ENCODE measurements around the gene SOD1.
"Not testable (repeated sequence)": the region's sequence is repeated elsewhere in the genome, so short reads cannot be mapped to it uniquely, and the experiment has no call there.

Gene SOD1

DNA sequence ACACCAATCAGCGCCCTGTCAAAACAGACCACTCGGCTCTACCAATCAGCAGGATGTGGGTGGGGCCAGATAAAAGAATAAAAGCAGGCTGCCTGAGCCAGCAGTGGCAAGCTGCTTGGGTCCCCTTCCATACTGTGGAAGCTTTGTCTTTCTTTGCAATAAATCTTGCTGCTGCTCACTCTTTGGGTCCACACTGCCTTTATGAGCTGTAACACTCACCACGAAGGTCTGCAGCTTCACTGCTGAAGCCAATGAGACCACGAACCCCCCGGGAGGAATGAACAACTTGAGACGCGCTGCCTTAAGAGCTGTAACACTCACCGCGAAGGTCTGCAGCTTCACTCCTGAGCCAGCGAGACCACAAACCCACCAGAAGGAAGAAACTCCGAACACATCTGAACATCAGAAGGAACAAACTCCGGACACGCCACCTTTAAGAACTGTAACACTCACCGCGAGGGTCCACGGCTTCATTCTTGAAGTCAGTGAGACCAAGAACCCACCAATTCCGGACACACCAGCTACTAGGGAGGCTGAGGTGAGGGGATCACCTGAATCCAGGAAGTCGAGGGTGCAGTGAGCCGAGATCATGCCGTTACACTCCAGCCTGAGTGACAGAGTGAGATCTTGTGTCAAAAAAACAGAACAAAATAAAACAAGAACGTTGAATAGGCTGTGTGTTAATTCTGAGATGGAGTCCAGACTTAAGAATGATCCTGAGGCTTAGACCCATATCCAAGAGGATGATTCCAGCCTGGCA, 4.5 kb upstream of the SOD1 start:
- peak in 2 of 3 donors; percentile 52 to 68 for DNase-seq
- H3K9me3 ChIP-seq (ENCODE audit: control extremely low read depth in 1 of 5, control insufficient read depth in 4 of 5, insufficient read depth in 2 of 5, low read depth in 1 of 5, low read length in 4 of 5); H3K36me3 ChIP-seq (ENCODE audit: control insufficient read depth in 4 of 4, insufficient read depth in 4 of 4, low read length in 3 of 4); H3K27me3 ChIP-seq (replicated peaks in 2 of 5; ENCODE audit: control insufficient read depth in 4 of 5, insufficient read depth in 5 of 5, low read length in 4 of 5); POLR2A ChIA-PET; H3K27ac ChIP-seq (ENCODE audit: insufficient read depth in 1 of 2, low read depth in 1 of 2, low read length in 2 of 2, poor library complexity in 1 of 2, severe bottlenecking in 2 of 2): not testable (repeated sequence)
- H3K4me1 ChIP-seq (ENCODE audit: control extremely low read depth in 1 of 4, control insufficient read depth in 4 of 4, insufficient read depth in 4 of 4, low read length in 3 of 4) = peaks cover 5 to 11% (median 7%) of the 10 kb centered on the region in 4 experiments
- H3K4me3 ChIP-seq (ENCODE audit: control insufficient read depth in 1 of 7, extremely low read depth in 1 of 7, insufficient read depth in 4 of 7, low read depth in 2 of 7, low read length in 6 of 7) = peak overlapping the region in 5 of 7 experiments; percentile 15 to 69 (median 46)
- WGBS (ENCODE audit: insufficient coverage) = 51% methylated on average over 8 of the region's 21 CpGs
- CTCF ChIA-PET = interaction anchor here (1.1 kb wide), 1 partner anchor 83 kb away, joined by 3 read pairs; no protein-coding TSS in a partner anchor

DNA sequence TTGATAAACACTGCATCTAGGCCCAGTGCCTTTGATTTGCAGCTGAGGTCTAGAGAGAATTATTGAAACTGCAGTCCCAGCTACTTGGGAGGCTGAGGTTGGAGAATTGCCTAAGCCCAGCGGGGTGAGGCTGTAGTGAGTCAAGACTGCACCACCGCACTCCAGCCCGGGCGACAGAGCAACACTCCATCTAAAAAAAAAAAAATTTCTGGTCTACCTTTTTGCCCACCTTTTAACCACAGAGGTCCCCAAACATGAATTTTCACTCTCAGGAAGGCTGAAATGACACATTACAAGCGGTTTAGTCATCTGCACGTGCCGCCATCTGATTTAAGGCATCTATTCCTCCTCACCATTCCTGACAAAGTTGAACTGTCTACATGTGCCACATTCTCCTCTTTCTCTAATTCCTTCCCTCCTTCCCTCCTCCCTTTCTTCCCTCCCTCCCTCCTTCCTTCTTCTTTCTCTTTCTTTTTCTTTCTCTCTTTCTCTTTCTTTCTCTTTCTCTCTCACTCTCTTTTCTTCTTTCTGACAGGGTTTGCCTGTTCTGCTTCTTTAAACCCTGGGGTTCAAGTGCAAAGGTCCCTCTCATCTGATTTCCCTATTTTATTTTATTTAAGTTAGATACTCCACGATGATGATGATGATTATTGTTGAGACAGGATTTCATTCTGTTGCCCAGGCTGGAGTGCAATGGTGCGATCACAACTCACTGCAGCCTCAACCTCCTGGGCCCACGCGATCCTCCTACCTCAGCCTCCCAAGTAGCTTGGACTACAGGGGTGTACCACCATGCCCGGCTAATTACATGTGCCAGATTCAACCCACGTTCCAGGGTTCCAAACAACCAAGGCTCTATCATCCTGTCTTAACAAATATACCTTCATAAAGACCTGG, 3.0 kb upstream of the SOD1 start:
- Histone ChIP-seq H3K36me3 (ENCODE audit: control insufficient read depth in 4 of 4, insufficient read depth in 4 of 4, low read length in 3 of 4) (peaks cover 0 to under 1% (median 0%) of the 10 kb centered on the region in 4 experiments), H3K9me3 (ENCODE audit: control extremely low read depth in 1 of 5, control insufficient read depth in 4 of 5, insufficient read depth in 2 of 5, low read depth in 1 of 5, low read length in 4 of 5) (no peaks in the 10 kb centered on the region), H3K27me3 (replicated peaks in 2 of 5; ENCODE audit: control insufficient read depth in 4 of 5, insufficient read depth in 5 of 5, low read length in 4 of 5) (no peaks in the 10 kb centered on the region), H3K27ac (ENCODE audit: insufficient read depth in 1 of 2, low read depth in 1 of 2, low read length in 2 of 2, poor library complexity in 1 of 2, severe bottlenecking in 2 of 2) (no peak overlapping the region), H3K4me3 (ENCODE audit: control insufficient read depth in 1 of 7, extremely low read depth in 1 of 7, insufficient read depth in 4 of 7, low read depth in 2 of 7, low read length in 6 of 7) (no peak overlapping the region), H3K4me1 (ENCODE audit: control extremely low read depth in 1 of 4, control insufficient read depth in 4 of 4, insufficient read depth in 4 of 4, low read length in 3 of 4) (peaks cover 14 to 22% (median 16%) of the 10 kb centered on the region in 4 experiments)
- 89% methylated on average over 9 of the region's 13 CpGs for WGBS (ENCODE audit: insufficient coverage)
- CTCF ChIA-PET = no interaction called here
- DNase-seq = no peak
- POLR2A ChIA-PET = no interaction called here

- WGBS (ENCODE audit: insufficient coverage) = 100% methylated on average over 7 of the region's 9 CpGs
- H3K27ac ChIP-seq (ENCODE audit: insufficient read depth in 1 of 2, low read depth in 1 of 2, low read length in 2 of 2, poor library complexity in 1 of 2, severe bottlenecking in 2 of 2) = no peak overlapping the region
- CTCF ChIA-PET = no interaction called here
- no peaks in the 10 kb centered on the region for H3K9me3 ChIP-seq (ENCODE audit: control extremely low read depth in 1 of 5, control insufficient read depth in 4 of 5, insufficient read depth in 2 of 5, low read depth in 1 of 5, low read length in 4 of 5)
- H3K4me1 ChIP-seq (ENCODE audit: control extremely low read depth in 1 of 4, control insufficient read depth in 4 of 4, insufficient read depth in 4 of 4, low read length in 3 of 4) = peaks cover 15 to 24% (median 17%) of the 10 kb centered on the region in 4 experiments
- DNase-seq = no peak
- H3K27me3 ChIP-seq (replicated peaks in 2 of 5; ENCODE audit: control insufficient read depth in 4 of 5, insufficient read depth in 5 of 5, low read length in 4 of 5) = no peaks in the 10 kb centered on the region
- no peak overlapping the region for H3K4me3 ChIP-seq (ENCODE audit: control insufficient read depth in 1 of 7, extremely low read depth in 1 of 7, insufficient read depth in 4 of 7, low read depth in 2 of 7, low read length in 6 of 7)
- H3K36me3 ChIP-seq (ENCODE audit: control insufficient read depth in 4 of 4, insufficient read depth in 4 of 4, low read length in 3 of 4) = peaks cover 2 to 9% (median 3%) of the 10 kb centered on the region in 4 experiments
- POLR2A ChIA-PET = no interaction called here
These were observed 1.4 kb upstream of the SOD1 start for GRCh38 chr21:31658053-31658452.

GRCh38 chr21:31659286-31659535, 282 bp upstream of the SOD1 start:
- Histone ChIP-seq H3K27ac (ENCODE audit: insufficient read depth in 1 of 2, low read depth in 1 of 2, low read length in 2 of 2, poor library complexity in 1 of 2, severe bottlenecking in 2 of 2) (peak overlapping the region in 1 of 2 experiments; percentile 66), H3K9me3 (ENCODE audit: control extremely low read depth in 1 of 5, control insufficient read depth in 4 of 5, insufficient read depth in 2 of 5, low read depth in 1 of 5, low read length in 4 of 5) (no peaks in the 10 kb centered on the region), H3K27me3 (replicated peaks in 2 of 5; ENCODE audit: control insufficient read depth in 4 of 5, insufficient read depth in 5 of 5, low read length in 4 of 5) (no peaks in the 10 kb centered on the region), H3K4me3 (ENCODE audit: control insufficient read depth in 1 of 7, extremely low read depth in 1 of 7, insufficient read depth in 4 of 7, low read depth in 2 of 7, low read length in 6 of 7) (peak overlapping the region in 6 of 7 experiments; percentile 48 to 91 (median 84)), H3K4me1 (ENCODE audit: control extremely low read depth in 1 of 4, control insufficient read depth in 4 of 4, insufficient read depth in 4 of 4, low read length in 3 of 4) (peaks cover 15 to 24% (median 19%) of the 10 kb centered on the region in 4 experiments), H3K36me3 (ENCODE audit: control insufficient read depth in 4 of 4, insufficient read depth in 4 of 4, low read length in 3 of 4) (peaks cover 4 to 21% (median 10%) of the 10 kb centered on the region in 4 experiments)
- ChIA-PET POLR2A (no interaction called here), CTCF (no interaction called here)
- WGBS (ENCODE audit: insufficient coverage) = under 1% methylated on average over 18 of the region's 18 CpGs
- no peak for DNase-seq

DNA sequence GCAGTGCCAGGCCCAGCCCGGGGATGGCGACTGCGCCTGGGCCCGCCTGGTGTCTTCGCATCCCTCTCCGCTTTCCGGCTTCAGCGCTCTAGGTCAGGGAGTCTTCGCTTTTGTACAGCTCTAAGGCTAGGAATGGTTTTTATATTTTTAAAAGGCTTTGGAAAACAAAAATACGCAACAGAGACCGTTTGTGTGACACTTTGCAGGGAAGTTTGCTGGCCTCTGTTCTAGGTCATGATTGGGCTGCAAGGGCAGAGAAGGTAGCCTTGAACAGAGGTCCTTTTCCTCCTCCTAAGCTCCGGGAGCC, 719 bp downstream of the SOD1 start:
- H3K27ac ChIP-seq (ENCODE audit: insufficient read depth in 1 of 2, low read depth in 1 of 2, low read length in 2 of 2, poor library complexity in 1 of 2, severe bottlenecking in 2 of 2) = peak overlapping the region in 1 of 2 experiments; percentile 82
- H3K4me3 ChIP-seq (ENCODE audit: control insufficient read depth in 1 of 7, extremely low read depth in 1 of 7, insufficient read depth in 4 of 7, low read depth in 2 of 7, low read length in 6 of 7) = peak overlapping the region; percentile 48 to 91 (median 81)
- POLR2A ChIA-PET = no interaction called here
- H3K36me3 ChIP-seq (ENCODE audit: control insufficient read depth in 4 of 4, insufficient read depth in 4 of 4, low read length in 3 of 4) = peaks cover 4 to 23% (median 13%) of the 10 kb centered on the region in 4 experiments
- no peaks in the 10 kb centered on the region for H3K9me3 ChIP-seq (ENCODE audit: control extremely low read depth in 1 of 5, control insufficient read depth in 4 of 5, insufficient read depth in 2 of 5, low read depth in 1 of 5, low read length in 4 of 5)
- CTCF ChIA-PET = no interaction called here
- 2% methylated on average over 11 of the region's 12 CpGs for WGBS (ENCODE audit: insufficient coverage)
- H3K4me1 ChIP-seq (ENCODE audit: control extremely low read depth in 1 of 4, control insufficient read depth in 4 of 4, insufficient read depth in 4 of 4, low read length in 3 of 4) = peaks cover 14 to 23% (median 19%) of the 10 kb centered on the region in 4 experiments
- no peaks in the 10 kb centered on the region for H3K27me3 ChIP-seq (replicated peaks in 2 of 5; ENCODE audit: control insufficient read depth in 4 of 5, insufficient read depth in 5 of 5, low read length in 4 of 5)
- no peak for DNase-seq

GRCh38 chr21:31660591-31660990, 1.1 kb downstream of the SOD1 start:
- 59% methylated on average over 6 of the region's 8 CpGs for WGBS (ENCODE audit: insufficient coverage)
- H3K36me3 ChIP-seq (ENCODE audit: control insufficient read depth in 4 of 4, insufficient read depth in 4 of 4, low read length in 3 of 4) = peaks cover 4 to 27% (median 13%) of the 10 kb centered on the region in 4 experiments
- H3K4me3 ChIP-seq (ENCODE audit: control insufficient read depth in 1 of 7, extremely low read depth in 1 of 7, insufficient read depth in 4 of 7, low read depth in 2 of 7, low read length in 6 of 7) = peak overlapping the region; percentile 48 to 91 (median 81)
- ChIA-PET CTCF (no interaction called here), POLR2A (no interaction called here)
- no peaks in the 10 kb centered on the region for H3K9me3 ChIP-seq (ENCODE audit: control extremely low read depth in 1 of 5, control insufficient read depth in 4 of 5, insufficient read depth in 2 of 5, low read depth in 1 of 5, low read length in 4 of 5)
- no peak for DNase-seq
- peaks cover 12 to 23% (median 19%) of the 10 kb centered on the region in 4 experiments for H3K4me1 ChIP-seq (ENCODE audit: control extremely low read depth in 1 of 4, control insufficient read depth in 4 of 4, insufficient read depth in 4 of 4, low read length in 3 of 4)
- H3K27me3 ChIP-seq (replicated peaks in 2 of 5; ENCODE audit: control insufficient read depth in 4 of 5, insufficient read depth in 5 of 5, low read length in 4 of 5) = no peaks in the 10 kb centered on the region
- peak overlapping the region in 1 of 2 experiments; percentile 82 for H3K27ac ChIP-seq (ENCODE audit: insufficient read depth in 1 of 2, low read depth in 1 of 2, low read length in 2 of 2, poor library complexity in 1 of 2, severe bottlenecking in 2 of 2)

Data from common myeloid progenitor, CD34-positive (primary cell).